ENCODE data around the gene TMEM132A.
"Not testable (repeated sequence)": the region's sequence is repeated elsewhere in the genome, so short reads cannot be mapped to it uniquely, and the experiment has no call there.

The TMEM132A gene

GRCh38 chr11:60906132-60906972, 17.9 kb upstream of the TMEM132A start, which contains the start of gene PRPF19:
TSS of gene PRPF19 (minus strand) at chr11:60906585. CDS start at chr11:60906382, 203 bp downstream.
- peak; percentile 98 for DNase-seq (ENCODE audit: low spot score)

- no peak for DNase-seq (ENCODE audit: low spot score)
Measured at GRCh38 chr11:60908803-60909202, 15.5 kb upstream of the TMEM132A start.

GRCh38 chr11:60909680-60910280, 14.5 kb upstream of the TMEM132A start:
- DNase-seq (ENCODE audit: low spot score): not testable (repeated sequence)

GRCh38 chr11:60910281-60910687, 14.0 kb upstream of the TMEM132A start:
- DNase-seq (ENCODE audit: low spot score): no peak

GRCh38 chr11:60910711-60911380, 13.4 kb upstream of the TMEM132A start:
- DNase-seq (ENCODE audit: low spot score): no peak

GRCh38 chr11:60912223-60912850, 11.9 kb upstream of the TMEM132A start:
- peak; percentile 68 for DNase-seq (ENCODE audit: low spot score)

- peak; percentile 52 for DNase-seq (ENCODE audit: low spot score)
Measured at GRCh38 chr11:60912851-60913528, 11.3 kb upstream of the TMEM132A start.

- peak; percentile 96 for DNase-seq (ENCODE audit: low spot score)
Measured at GRCh38 chr11:60913793-60914632, 10.2 kb upstream of the TMEM132A start, which contains the start of gene TMEM109. TSS of gene TMEM109 (plus strand) at chr11:60914158. CDS start at chr11:60919694, 5,536 bp downstream.

GRCh38 chr11:60914633-60915247, 9.5 kb upstream of the TMEM132A start:
- DNase-seq (ENCODE audit: low spot score): peak; percentile 43

- DNase-seq (ENCODE audit: low spot score): peak; percentile 63
Measured at GRCh38 chr11:60915248-60915914, 8.9 kb upstream of the TMEM132A start.

- DNase-seq (ENCODE audit: low spot score): peak; percentile 89
Measured at GRCh38 chr11:60916669-60917206, 7.5 kb upstream of the TMEM132A start.

GRCh38 chr11:60917267-60917666, 7.0 kb upstream of the TMEM132A start:
- DNase-seq (ENCODE audit: low spot score): peak; percentile 22

- no peak for DNase-seq (ENCODE audit: low spot score)
Measured at GRCh38 chr11:60918251-60918938, 5.9 kb upstream of the TMEM132A start.

- no peak for DNase-seq (ENCODE audit: low spot score)
Measured at GRCh38 chr11:60918939-60919265, 5.4 kb upstream of the TMEM132A start.

- DNase-seq (ENCODE audit: low spot score): no peak
Measured at GRCh38 chr11:60919320-60919719, 4.9 kb upstream of the TMEM132A start.

GRCh38 chr11:60919956-60920355, 4.3 kb upstream of the TMEM132A start:
- peak; percentile 88 for DNase-seq (ENCODE audit: low spot score)

GRCh38 chr11:60921259-60921658, 3.0 kb upstream of the TMEM132A start:
- no peak for DNase-seq (ENCODE audit: low spot score)

GRCh38 chr11:60921777-60922335, 2.4 kb upstream of the TMEM132A start:
- DNase-seq (ENCODE audit: low spot score): no peak
